Measurements from ENCODE around the gene PODXL2.
"Not testable (repeated sequence)": the region's sequence is repeated elsewhere in the genome, so short reads cannot be mapped to it uniquely, and the experiment has no call there.

The PODXL2 gene

DNA sequence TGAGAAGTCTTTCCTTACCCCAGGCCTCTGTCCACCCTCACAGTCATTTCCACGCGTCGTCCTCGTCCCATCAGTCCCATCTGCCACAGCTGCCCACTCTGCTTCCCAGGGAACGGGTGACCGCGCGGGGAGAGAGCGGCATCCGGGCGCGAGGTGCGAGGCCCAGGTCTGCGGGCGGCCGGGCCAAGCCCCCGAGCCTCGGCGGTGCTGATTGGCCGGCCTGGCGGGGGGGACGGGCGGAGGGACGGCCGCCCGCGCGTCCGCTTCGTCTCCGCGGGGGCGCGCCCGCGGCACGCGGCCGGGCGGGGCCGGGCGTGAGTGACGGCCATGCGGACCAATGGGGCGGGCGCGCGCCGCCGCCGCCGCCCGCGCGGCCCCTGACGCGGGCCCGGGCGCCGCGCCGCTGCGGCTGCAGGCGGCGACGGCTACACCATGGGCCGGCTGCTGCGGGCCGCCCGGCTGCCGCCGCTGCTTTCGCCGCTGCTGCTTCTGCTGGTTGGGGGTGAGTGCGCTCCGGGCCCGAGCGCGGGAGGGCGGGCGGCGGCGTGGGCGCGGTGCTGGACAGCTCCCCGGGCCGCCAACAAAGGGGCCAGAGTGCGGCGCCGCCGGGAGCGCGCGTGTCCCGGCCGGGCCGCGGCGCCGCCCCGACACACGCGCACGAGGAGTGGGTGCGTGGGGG is at the start of gene PODXL2:
PODXL2 (plus strand) TSS at position 398 of the 679 bp plus-strand sequence; CDS start at position 433, 35 bp downstream.
- peak; percentile 54 for DNase-seq

DNA sequence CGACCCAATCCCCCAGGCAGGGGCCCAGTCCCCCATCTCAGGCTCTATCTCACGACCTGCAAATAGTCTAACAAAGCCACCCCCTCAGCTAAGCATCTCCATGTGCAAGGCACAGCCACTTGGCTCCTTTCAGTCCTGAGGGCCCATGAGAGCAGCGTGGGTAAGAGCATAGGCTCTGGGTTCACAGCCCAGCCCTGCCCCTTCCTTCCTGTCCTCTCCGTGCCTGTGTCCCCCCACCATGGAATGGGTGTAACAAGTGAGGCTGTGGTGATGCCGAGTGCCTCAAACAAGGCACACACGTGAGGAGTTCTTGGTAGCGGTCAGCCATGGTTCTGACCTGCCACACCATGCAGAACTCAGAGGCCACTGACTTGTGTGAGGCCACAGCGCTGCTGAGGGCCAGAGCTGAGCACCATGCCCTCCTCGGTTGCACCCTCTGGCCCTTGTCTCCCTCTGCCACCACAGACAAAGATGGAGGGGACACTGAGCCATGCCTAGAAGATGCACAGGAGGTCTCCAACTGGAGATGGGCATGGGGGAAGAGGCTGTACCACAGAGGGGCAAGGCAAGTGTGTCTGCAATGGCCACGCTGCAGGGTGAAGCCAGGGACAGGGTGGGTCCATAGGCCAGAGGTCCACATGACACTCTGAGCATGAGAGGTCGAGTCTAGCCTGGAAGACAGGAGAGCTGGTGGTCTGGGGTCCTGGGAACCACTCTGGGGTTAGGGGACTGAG is 48.5 kb upstream of the PODXL2 start:
- DNase-seq: no peak

DNA sequence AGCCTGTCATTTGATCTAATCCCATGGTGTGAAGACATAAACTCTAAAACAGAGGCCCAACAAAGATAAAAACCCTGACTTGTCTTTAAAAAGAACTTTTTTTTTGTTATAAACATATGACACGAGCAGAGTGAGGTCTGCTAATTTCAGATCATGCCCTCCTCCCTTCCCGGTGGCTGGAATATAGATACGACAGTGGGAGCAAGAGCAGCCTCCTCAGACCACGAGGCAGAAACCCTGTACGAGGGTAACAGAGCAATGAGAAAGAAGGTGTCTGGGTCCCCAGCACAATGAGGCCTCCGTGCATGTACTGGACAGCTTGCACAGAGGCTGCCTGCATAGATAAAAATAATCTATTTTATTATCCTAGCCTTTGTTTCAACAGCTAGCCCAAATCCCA is 44.3 kb upstream of the PODXL2 start:
- no peak for DNase-seq

DNA sequence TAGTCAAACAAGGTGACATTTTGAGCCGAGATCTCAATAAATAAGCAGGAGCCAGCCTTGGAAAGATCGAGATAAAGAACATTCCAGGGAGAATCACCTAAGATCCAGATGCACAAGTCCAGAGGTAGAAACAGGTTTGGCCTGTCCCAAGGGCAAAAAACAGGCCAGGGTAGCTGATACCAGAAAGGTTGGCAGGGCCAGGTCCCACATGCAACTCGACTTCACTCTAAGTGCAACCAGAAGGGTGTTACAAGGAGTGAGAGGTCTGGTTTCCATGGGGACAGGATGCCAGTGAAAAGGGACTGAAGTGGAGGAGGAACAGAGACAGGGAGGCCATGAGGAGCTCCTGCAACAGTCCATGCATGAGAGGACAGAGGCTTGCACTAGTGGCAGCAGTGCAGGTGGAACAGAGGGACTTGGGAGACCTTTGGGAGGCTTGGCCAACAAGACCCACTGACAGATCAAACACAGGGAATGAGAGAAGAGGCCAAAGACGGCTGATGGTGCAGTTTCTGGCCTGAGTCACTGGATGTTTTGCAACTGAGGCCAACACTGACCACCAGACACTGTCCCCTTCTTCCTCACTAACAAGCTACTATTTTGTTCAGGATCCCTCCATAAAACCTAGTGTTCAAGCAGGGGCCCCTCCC is 43.7 kb upstream of the PODXL2 start:
- no peak for DNase-seq

- DNase-seq: no peak
These were observed 43.1 kb upstream of the PODXL2 start for GRCh38 chr3:127585813-127586413.

GRCh38 chr3:127587876-127588275 is 41.1 kb upstream of the PODXL2 start:
- no peak for DNase-seq

DNA sequence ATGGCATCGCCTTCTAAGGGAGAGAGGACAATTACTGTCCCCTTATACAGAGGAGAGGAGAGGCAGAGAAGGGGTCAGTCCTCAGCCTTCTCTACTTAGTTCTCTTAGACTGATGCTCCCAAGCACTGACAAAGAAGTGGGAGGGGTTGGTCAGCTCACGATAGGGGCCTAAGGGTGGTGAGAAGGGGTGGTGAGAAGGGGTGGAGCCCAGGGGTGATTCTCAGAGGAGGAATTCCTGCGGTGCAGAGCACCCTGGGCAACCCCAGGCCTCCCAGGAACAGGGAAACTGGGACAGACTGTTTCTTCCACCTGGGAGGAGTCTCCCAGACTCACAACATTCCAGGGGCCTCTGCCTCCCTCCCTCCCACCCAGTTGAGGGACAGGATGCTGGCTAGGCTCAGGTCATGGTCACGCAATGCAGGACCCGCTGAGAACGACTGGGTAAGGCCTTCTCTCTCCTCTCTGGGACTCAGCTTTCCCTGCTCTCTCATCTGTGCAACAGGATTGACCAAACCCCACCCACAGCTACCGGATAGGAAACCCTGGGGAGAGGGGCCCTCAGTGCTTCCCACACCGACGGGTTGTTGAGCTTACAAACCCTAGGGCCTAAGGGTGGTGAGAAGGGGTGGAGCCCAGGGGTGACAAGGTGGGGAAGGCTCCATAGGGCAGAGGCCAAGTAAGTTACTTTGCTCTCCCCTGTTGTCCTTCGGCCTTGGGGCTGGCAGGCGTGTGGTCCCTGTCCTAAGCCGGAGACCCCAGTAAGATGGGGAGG is 40.0 kb upstream of the PODXL2 start:
- no peak for DNase-seq

- no peak for DNase-seq
These were observed 39.2 kb upstream of the PODXL2 start for GRCh38 chr3:127589600-127590281.

- no peak for DNase-seq
These were observed 38.7 kb upstream of the PODXL2 start for GRCh38 chr3:127590282-127590592.

DNA sequence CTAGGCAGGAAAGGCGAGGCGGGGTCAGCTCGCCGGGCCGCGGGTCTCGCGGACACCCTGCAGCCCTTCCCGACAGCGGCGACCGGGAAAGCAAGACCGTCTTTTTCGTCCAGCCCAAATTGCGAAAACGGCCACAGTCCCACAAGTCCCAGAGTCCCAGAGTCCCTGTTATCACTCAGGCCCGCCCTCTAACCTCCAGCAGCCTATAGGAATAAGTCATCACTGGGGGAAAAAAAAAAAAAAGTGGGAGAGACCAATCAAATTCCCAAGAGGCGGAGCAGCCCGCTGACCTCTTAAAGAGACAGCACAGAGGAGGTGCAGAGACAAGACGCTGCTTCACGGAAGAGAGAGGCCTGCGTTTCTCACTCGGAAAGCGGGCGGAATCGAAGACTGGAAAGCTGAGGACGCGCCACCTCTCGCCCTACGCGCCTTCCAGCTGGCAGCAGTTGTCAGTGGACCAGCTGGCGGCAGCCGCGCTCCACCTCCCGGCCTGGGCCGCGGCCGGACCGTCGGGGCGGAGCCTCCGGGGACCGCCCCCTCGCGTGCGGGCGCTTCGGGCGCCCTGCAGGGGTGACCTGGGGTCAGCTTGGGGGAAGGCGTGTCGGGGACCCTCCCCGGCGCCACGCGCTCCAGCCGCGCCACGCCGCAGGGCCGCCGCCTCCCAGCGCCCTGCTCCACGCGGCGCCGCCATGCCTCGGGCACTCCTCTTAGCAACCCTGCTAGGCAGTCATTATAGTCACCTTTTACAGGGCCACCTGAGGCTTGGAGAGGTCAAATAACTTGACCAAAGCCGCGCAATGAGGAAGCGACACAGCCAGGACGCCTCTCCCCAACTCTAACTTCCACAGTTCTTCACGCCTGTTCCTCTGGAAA is 38.2 kb upstream of the PODXL2 start, which contains the start of gene TPRA1:
TPRA1 (minus strand) TSS at position 141 of the 873 bp plus-strand sequence. CDS start 10,587 bp downstream, outside the sequence.
- peak; percentile 96 for DNase-seq

GRCh38 chr3:127593178-127593577 is 35.8 kb upstream of the PODXL2 start:
- DNase-seq: no peak

DNA sequence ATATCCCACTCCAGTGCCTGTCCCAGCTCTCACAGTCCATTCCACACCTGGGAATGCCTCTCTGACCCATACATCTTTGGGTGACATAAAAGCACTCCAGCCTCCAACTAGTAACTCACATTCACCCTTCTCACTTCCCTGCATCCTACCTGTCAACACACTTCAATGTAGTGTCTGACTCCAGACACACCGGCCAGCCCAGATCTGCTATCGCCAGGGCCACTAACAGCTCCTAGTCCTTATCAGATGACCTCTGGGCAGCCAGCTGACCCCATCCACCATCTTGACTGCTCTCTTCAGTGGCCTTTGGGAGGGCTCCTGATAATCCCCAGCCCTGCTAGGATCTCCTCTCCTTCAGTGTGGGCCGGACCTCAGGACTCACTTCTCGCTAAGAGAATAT is 33.7 kb upstream of the PODXL2 start:
- no peak for DNase-seq

DNA sequence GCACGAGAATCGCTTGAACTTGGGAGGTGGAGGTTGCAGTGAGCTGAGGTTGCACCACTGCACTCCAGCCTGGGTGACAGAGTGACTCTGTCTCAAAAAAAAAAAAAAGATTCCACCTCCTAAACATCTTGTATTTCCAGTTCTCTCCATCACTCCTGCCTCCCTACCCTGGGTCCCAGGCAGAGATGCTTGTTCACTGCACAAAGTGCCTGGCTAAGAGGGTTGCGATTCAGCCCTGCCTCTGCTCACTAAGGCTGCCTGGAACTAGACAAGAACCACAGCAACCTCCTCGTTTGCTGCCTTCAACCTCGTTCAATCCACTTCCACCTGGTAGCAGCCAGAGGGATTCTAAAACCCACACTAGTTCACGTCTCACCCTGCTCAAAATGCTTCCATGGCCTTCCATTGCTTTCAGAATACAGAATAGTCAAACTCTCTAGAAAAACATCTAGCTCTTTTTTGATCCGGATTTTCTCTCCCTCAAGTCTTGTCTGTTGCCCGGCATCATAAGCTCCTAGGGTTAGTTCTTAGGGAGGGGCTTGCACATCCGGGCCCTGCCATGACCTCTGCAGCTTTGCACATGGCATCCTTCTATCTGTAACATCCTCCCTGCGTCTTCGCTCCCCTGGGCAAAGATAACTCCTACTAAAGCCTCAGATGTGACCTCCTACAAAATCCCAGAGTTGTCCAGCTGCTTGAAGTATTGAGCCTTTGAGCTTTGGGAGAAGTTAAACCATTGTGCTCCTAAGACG is 31.8 kb upstream of the PODXL2 start:
- no peak for DNase-seq

DNA sequence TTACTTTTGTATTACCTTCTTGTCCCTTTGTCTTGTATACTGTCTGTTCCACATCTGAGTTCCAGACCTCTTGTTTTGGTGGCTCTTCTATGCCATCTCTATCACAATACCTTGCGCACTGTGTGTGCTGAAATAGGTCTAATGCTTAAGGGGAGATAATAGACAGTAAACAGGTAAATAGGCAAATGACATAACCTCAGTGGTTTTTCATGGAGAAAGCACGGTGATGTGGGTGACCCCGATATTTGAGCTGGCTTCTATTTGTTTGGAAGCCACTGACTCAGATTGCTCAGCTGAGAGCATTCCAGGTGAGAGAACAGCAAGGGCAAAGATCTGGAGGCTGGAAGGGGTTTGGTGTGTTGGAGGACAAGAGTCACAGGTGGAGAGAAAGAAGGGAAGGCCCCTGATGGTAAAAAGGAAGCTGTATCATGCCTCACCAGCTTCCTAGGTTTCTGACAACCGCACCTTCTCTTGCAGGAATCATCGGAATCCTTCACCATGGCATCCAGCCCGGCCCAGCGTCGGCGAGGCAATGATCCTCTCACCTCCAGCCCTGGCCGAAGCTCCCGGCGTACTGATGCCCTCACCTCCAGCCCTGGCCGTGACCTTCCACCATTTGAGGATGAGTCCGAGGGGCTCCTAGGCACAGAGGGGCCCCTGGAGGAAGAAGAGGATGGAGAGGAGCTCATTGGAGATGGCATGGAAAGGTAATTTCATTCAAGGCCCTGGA is 30.0 kb upstream of the PODXL2 start:
- DNase-seq: no peak

DNA sequence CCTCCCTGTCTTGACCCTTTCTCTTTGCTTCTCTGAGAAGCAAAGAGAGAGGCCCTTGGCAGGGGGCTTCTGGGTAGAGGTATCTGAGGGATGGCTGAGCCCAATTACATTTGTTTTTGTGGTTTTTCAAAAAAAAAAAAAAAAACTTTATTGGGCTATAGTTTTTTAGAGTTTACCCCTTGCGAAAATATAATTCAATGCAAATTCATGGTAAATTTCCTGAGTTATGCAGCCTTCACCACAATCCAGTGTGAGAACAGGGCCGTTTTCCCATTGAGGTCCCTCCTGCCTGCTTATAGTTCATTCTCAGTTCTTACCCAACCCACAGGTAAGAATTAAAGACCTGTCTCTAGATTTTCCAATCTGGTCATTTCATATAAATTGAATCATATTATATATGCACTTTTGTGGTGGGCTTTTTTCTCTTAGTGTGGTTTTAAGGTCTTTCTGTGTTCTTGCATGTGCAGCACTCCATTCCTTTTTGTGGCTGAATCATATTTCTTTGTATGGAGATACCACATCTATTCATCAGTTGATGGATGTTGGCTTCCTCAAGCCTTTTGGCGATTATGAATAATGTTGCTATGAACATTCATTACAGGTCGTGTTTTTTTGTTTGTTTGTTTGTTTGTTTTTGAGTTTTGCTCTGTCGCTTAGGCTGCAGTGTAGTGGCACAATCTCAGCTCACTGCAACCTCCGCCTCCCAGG is 28.1 kb upstream of the PODXL2 start:
- no peak for DNase-seq

DNA sequence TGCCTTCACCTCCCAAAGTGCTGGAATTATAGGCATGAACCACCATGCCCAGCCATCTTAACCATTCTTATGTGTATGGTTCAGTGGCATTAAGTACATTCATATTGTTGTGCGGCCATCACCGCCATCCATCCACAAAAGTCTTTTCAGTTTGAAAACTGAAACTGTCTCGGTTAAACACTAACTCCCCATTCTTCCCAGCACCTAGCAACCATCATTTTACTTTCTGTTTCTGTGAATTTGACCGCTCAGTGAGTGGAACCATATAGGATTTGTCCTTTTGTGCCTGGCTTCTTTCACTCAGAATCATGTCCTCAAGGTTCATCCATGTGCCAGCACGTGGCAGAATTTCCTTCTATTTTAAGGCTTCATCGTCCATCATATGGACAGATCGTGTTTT is 24.9 kb upstream of the PODXL2 start:
- DNase-seq: no peak

- DNase-seq: no peak
These were observed 24.3 kb upstream of the PODXL2 start for GRCh38 chr3:127604546-127605165.

- DNase-seq: not testable (repeated sequence)
These were observed 23.4 kb upstream of the PODXL2 start for GRCh38 chr3:127605547-127605946.
